T-helper 17 cell (primary cell): ENCODE data around the gene ZNF821. TPM values are rescaled to one million over a fixed set of nuclear protein-coding genes. Genes with fewer than 3 reads are reported as not detected.
"Not testable (repeated sequence)": the region's sequence is repeated elsewhere in the genome, so short reads cannot be mapped to it uniquely, and the experiment has no call there.

Source experiments
- ATAC-seq: fragments of 150-1000 bp; cut with Tn5 transposase; 2 replicates; pipeline ENCODE4 v1.10.0; 2021; ENCODE audit warnings: mild to moderate bottlenecking, moderate library complexity
- DNase-seq, 3 donors: peaks; one replicate each; pipeline versions ENCODE4 v3.0.0 to v3.0.0-alpha.2; 2020 to 2021
- H3K9me3 ChIP-seq: one replicate; pipeline ENCODE4 v1.7.0; 2013; ENCODE audit warnings: low read length, mild to moderate bottlenecking; ENCODE audit not compliant: control insufficient read depth, poor library complexity, severe bottlenecking
- H3K27ac Mint-ChIP-seq: one replicate; pipeline ENCODE4 v1.8.0; 2022; ENCODE audit warnings: mild to moderate bottlenecking, moderate library complexity, mixed read lengths
- H3K27me3 Mint-ChIP-seq: one replicate; pipeline ENCODE4 v1.8.0; 2022; ENCODE audit warnings: mixed read lengths
- H3K36me3 Mint-ChIP-seq: one replicate; pipeline ENCODE4 v1.8.0; 2022; ENCODE audit warnings: low read depth, mixed read lengths
- H3K4me1 Mint-ChIP-seq: one replicate; pipeline ENCODE4 v1.8.0; 2022; ENCODE audit warnings: mild to moderate bottlenecking, mixed read lengths
- H3K4me3 Mint-ChIP-seq: one replicate; pipeline ENCODE4 v1.8.0; 2022; ENCODE audit warnings: mild to moderate bottlenecking, moderate library complexity, mixed read lengths
- total RNA-seq, 4 donors: library from RNA in 2 of 4; stranded (reverse) in 2 of 4; gene quantifications; one replicate each; pipeline ENCODE4 v1.2.3 and lab custom pipeline; 2022 to 2026

Gene ZNF821
- total RNA-seq, 2 donors from 2014 or later: 12.2 to 14.1 TPM

DNA sequence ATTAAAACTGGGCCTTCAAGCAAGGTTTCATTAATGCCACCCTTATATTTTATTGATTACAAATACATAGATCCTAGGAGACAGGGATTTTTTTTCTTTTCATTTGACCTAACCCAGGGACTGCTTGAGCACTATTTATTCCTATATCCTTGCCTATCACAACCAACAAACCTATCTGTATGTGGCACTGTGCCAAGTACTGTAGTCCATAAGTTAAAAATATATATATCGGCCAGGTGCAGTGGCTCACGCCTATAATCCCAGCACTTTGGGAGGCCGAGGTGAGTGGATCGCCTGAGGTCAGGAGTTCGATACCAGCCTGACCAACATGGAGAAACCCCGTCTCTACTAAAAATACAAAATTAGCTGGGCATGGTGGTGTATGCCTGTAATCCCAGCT, 16.8 kb downstream of the ZNF821 start:
- H3K4me1 Mint-ChIP-seq: peaks cover 16% of the 10 kb centered on the region
- not testable (repeated sequence) for DNase-seq, H3K9me3 ChIP-seq, H3K27ac Mint-ChIP-seq, ATAC-seq, H3K36me3 Mint-ChIP-seq, H3K4me3 Mint-ChIP-seq, H3K27me3 Mint-ChIP-seq

DNA sequence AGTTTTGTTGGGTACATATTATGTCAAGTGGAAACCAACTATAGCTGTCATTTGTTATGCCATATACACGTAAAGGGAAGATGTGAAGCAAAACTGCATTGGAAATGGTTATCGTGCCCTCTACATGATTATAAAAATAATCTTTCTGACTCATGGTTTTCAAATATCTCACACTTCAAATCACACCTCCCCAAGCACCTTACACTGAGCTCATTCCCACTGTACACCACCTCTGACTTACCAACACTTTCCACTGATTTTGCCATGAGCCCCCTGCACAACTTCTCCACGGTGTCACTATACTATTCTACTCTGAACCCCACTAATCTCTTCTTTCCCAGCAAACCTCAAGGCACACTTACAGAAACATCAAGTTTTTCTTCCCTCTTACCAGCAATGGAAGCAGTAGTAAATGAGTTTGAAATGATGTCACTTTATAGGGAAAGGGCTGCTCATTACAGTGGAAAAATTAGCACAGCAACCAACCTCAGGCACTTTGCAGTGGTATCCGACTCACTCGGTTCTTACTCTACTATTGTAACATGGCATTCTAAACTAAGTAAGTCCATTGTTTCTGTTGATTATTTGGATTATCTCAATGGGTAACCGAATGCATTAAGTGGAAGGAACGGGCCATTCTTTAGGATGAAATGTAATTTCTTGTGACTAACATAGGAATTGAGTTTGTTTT, 18.7 kb downstream of the ZNF821 start:
- H3K9me3 ChIP-seq: no peaks in the 10 kb centered on the region
- no peak overlapping the region for H3K4me3 Mint-ChIP-seq
- H3K27ac Mint-ChIP-seq: no peak overlapping the region
- H3K4me1 Mint-ChIP-seq: peaks cover 17% of the 10 kb centered on the region
- ATAC-seq (no peak), DNase-seq (no peak)
- no peaks in the 10 kb centered on the region for H3K27me3 Mint-ChIP-seq
- peaks cover 9% of the 10 kb centered on the region for H3K36me3 Mint-ChIP-seq

DNA sequence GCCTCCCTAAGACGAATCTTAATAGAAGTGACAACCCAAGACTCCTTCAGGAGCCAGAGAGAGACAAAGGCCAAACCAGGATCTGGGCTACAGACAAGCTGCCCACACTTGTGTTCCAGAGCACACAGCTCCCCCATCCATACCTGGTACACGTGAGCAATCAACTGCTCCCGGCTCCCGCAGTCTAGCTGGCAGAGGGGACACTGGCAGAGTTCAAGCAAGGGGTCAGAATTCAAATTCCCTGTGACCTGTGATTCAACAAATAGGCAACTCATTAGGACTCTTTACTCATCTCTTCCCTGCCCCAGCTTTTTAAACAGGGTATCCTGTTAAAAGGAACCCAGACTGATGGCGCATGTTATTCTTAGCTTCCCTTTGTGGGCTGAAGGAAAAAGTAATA, 20.0 kb downstream of the ZNF821 start:
- DNase-seq: no peak
- Mint-ChIP-seq H3K4me1 (peaks cover 16% of the 10 kb centered on the region), H3K27ac (no peak overlapping the region), H3K4me3 (no peak overlapping the region), H3K36me3 (peaks cover 9% of the 10 kb centered on the region), H3K27me3 (no peaks in the 10 kb centered on the region)
- H3K9me3 ChIP-seq: no peaks in the 10 kb centered on the region
- ATAC-seq: no peak

DNA sequence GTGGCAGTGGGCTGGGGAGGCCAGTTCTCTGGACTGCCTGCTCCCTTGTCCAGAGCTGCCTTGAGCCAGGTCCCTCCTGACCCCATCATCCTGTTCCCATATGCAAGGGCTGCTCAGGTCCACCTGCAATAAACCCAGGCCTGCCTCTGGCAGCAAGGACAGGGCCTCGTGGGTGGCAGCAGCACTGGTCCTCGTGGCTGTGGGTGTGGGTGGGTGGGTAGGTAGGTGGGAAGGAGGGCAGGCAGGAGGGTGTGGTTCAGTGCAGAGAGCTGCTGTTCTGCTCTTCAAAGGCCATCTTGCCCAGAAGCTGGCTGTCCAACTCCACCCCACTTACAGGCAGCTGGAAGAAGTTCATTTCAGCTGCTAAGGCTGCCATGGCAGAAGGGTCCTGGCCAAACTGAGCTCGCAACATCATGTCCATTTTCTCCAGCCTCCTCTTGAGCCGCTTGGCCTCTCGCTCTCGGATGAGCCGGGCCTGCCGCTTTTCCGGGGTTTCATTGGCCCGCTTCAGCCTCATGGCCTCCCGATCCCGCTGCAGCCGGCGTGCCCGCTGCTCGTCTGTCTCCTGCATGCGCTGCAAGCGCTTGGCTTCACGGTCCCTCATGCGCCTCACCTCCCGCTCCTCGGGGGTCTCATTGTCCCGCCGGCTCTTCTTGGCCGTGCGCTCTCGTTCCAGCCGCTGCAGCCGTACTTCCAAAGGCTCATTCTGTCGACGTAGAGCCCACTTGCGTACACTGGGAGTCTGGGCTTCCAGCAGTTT, 24.0 kb downstream of the ZNF821 start:
- Mint-ChIP-seq H3K4me1 (peaks cover 25% of the 10 kb centered on the region), H3K4me3 (peak overlapping the region; percentile 77), H3K27me3 (no peaks in the 10 kb centered on the region), H3K27ac (no peak overlapping the region), H3K36me3 (peaks cover 2% of the 10 kb centered on the region)
- no peaks in the 10 kb centered on the region for H3K9me3 ChIP-seq
- DNase-seq: no peak
- no peak for ATAC-seq

DNA sequence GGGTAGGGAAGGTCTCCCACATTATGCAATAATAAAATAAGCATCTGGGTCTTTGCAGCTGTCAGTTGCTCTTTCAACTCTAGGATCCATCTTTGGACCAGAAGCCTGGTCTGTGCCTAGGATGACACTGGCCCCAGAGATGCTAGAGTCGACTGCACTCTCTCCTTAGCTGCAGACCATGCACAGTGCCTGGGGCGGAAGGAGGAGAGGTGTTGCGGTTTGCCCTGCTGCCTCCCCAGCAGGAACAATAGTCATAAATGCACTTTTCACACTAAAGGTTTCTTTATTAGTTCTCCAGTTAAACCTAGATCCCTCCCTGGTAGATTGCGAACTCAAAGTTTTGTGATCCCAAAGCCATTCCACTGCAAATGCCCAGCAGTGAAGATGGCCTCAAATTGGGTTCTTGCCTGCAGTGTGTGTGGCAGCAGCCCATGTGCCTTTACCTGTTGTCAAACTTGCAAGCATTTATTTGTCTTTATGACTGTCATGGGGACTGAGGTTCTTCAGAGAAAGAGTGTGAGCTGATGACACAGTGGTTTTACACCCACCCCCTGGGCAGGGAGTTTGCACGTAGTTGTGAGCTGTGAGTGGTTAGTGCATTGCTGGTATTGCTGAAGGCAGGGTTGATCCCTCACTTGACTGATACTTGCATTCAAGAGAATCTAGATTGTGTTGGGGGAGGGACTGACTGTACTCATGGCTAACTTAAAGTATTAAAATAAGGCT, 27.9 kb downstream of the ZNF821 start:
- DNase-seq: no peak
- no peaks in the 10 kb centered on the region for H3K36me3 Mint-ChIP-seq
- peaks cover 43% of the 10 kb centered on the region for H3K4me1 Mint-ChIP-seq
- H3K4me3 Mint-ChIP-seq: peak overlapping the region; percentile 25
- no peaks in the 10 kb centered on the region for H3K27me3 Mint-ChIP-seq
- H3K9me3 ChIP-seq: no peaks in the 10 kb centered on the region
- ATAC-seq: peak; percentile 62
- H3K27ac Mint-ChIP-seq: peak overlapping the region; percentile 49

DNA sequence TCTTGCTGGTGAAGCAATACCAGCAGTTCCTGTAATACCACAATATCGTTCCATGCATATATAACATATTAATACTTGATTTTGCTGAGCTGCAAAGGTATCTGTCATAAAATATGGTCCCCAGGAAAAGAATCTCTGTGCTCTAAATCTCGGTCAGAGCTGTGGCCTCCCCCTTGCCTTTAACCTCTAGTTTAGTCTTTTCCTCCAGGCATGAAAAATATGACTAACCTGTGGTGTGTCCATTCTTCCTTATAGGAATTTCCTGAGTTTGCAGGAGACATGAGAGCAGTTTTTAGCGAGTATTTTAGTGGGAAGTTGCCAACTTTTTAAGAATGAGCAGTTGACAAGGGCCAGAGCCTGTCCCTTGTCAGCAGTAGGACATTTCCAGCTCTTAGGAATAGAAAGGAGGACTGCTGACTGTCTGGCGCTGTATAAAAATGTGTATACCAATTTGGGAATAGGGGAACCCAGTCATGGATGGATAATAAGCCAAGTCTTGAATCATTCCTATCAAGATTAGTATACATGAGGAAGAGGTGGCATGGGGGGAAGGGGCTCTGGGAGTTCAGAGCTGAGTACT, 29.5 kb downstream of the ZNF821 start:
- peak overlapping the region; percentile 73 for H3K27ac Mint-ChIP-seq
- no peaks in the 10 kb centered on the region for H3K27me3 Mint-ChIP-seq
- H3K4me3 Mint-ChIP-seq: no peak overlapping the region
- H3K36me3 Mint-ChIP-seq: peaks cover 1% of the 10 kb centered on the region
- DNase-seq (no peak), ATAC-seq (no peak)
- H3K9me3 ChIP-seq: no peaks in the 10 kb centered on the region
- peaks cover 45% of the 10 kb centered on the region for H3K4me1 Mint-ChIP-seq

DNA sequence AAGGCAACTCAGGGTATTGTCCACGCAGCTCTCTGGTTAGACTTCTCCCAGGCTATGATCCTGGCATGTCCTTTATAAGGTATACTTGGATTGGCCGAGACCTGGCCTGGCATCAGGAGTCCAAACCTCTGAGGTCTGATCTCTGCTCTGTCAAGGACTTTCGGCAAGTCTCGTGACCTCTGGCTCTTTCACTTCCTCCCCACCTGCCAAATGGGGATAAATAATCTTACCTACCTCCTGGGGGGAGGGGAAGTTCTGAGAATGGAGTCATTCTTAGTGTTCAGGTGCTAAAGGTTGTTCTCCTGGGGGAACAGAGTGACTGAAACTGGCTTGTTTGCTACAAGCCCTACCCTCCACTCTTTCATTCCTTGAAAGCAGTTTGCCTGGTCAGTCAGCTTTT, 30.6 kb downstream of the ZNF821 start:
- H3K9me3 ChIP-seq: no peaks in the 10 kb centered on the region
- Mint-ChIP-seq H3K4me3 (no peak overlapping the region), H3K27me3 (no peaks in the 10 kb centered on the region), H3K36me3 (peaks cover 6% of the 10 kb centered on the region), H3K27ac (peak overlapping the region; percentile 73), H3K4me1 (peaks cover 47% of the 10 kb centered on the region)
- DNase-seq: no peak
- peak; percentile 4 for ATAC-seq

DNA sequence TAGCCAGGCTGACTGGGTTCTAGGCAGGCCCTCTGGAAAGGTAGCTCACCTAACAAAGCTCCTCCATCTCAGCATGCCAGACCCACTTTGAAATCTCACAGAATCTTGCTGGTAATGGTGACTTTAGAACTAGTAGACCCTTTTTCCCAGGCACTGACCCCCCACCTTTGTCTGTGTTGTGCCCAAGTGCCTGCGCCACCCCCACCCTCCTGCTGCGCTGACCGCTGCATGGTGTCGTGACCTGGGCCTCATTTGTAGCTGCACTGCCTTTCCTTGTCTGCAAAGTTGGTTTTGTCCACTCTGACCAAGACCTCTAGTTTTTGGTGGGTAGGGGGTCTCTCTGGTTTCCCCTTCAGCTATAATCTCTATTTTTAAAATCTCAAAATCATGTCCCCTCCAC, 31.4 kb downstream of the ZNF821 start:
- ATAC-seq: no peak
- Mint-ChIP-seq H3K4me1 (peaks cover 54% of the 10 kb centered on the region), H3K27me3 (no peaks in the 10 kb centered on the region), H3K4me3 (no peak overlapping the region), H3K36me3 (peaks cover 10% of the 10 kb centered on the region), H3K27ac (peak overlapping the region; percentile 73)
- no peaks in the 10 kb centered on the region for H3K9me3 ChIP-seq
- no peak for DNase-seq

DNA sequence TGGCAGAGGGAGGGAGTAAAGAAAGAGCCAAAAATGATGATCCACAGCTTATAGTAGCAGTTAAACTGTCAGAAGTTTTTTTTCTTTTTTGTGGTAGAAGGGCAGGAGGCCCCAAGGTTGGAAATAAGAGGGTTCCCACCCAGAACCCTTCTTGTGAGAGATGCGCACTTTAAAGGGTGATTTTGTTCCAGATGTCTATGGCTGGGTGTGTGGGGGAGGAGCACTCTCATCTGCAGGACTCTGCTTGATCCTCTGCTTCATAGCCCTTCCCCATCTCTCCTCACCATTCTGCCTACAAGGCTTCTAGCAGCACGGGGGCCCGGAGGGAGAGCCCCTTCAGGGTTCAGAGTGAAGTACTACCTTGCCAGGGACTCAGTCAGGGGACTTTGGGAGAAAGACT, 31.8 kb downstream of the ZNF821 start:
- H3K9me3 ChIP-seq: no peaks in the 10 kb centered on the region
- no peak overlapping the region for H3K4me3 Mint-ChIP-seq
- no peak for DNase-seq
- peaks cover 10% of the 10 kb centered on the region for H3K36me3 Mint-ChIP-seq
- H3K4me1 Mint-ChIP-seq: peaks cover 53% of the 10 kb centered on the region
- peak overlapping the region; percentile 73 for H3K27ac Mint-ChIP-seq
- ATAC-seq: no peak
- H3K27me3 Mint-ChIP-seq: no peaks in the 10 kb centered on the region

DNA sequence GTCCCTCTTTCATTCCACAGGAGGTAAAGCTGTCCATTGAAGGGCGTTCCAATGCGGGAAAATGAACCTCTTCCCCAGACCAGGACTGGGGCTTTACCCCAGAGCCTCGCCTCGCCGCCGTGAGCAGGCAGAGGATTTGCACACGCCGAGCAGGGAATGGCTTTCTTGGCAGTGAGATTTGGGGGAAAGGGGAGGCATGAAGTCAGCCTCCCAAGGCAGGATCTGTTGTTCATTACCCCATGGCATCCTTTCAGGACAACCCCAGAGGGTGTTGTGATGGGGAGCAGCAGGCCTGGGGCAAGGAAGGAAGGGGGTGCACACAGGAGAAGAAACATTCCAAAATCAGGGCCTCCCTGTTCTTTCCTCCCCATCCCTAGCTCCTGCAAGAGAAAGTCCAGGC, 32.2 kb downstream of the ZNF821 start:
- H3K4me1 Mint-ChIP-seq: peaks cover 57% of the 10 kb centered on the region
- H3K27ac Mint-ChIP-seq: peak overlapping the region; percentile 73
- peaks cover 10% of the 10 kb centered on the region for H3K36me3 Mint-ChIP-seq
- ATAC-seq: no peak
- H3K9me3 ChIP-seq: no peaks in the 10 kb centered on the region
- H3K4me3 Mint-ChIP-seq: no peak overlapping the region
- H3K27me3 Mint-ChIP-seq: no peaks in the 10 kb centered on the region
- DNase-seq: no peak

DNA sequence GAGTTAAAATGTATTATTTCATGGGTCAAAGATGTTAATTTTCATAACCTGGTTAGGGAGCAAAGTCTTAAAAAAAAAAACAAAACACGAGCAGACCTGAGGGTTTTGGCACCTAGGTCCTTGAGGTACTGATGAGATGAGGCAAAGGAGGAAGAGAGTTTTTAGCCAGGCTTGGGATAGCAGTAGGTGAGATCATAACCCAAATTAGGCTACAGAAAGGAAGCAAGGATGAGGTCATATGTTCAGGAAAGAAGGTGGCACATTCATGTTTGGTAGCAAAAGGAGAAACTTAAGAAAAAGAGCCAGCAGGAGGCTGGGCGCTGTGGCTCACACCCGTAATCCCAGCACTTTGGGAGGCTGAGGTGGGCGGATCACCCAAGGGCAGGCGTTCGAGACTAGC, 35.4 kb downstream of the ZNF821 start:
- ATAC-seq (no peak), DNase-seq (no peak)
- no peaks in the 10 kb centered on the region for H3K27me3 Mint-ChIP-seq
- H3K9me3 ChIP-seq: no peaks in the 10 kb centered on the region
- H3K4me3 Mint-ChIP-seq: no peak overlapping the region
- peaks cover 43% of the 10 kb centered on the region for H3K4me1 Mint-ChIP-seq
- H3K27ac Mint-ChIP-seq: peak overlapping the region; percentile 49
- H3K36me3 Mint-ChIP-seq: peaks cover 10% of the 10 kb centered on the region

DNA sequence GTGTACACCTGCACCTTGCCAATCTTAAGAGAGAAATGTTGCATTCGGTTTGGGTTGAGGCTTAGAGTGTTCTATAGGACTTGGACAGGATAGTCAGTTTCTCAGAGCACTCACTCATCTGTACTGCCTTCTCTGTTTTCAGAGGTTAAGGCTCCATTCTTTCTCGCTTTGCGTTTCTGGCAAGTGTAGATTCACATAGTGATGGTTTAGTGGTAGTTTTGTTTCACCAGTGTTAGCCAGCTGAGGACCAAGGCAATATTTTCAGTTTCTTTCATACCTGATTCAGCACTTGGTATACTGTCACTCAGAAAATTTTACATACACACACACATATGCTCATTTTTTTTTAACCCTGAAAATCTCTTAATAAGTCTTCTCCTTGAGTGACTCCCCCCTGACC, 36.9 kb downstream of the ZNF821 start:
- Mint-ChIP-seq H3K27ac (peak overlapping the region; percentile 96), H3K36me3 (peaks cover 10% of the 10 kb centered on the region), H3K4me1 (peaks cover 40% of the 10 kb centered on the region), H3K27me3 (no peaks in the 10 kb centered on the region), H3K4me3 (peak overlapping the region; percentile 93)
- DNase-seq: no peak
- ATAC-seq: no peak
- no peaks in the 10 kb centered on the region for H3K9me3 ChIP-seq

DNA sequence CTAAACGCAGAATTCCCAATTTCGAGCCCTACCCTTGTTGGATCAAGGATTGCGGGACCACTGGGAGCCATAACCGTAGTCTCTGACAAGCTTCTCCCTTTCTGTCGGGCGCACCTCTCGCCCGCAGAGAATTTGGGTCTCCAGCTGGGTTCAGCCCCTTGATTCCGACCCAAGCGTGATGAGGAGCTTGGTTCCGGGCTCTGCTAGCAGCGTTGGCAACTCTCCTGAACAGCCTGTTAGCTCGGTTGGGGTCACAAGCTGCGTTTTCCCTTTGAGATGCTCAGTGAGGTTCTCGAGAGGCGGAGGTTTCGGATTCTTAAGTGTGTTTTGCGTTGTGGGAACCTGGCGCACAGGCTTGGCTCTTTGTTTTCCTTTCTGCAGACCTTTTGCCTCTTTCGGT, 37.6 kb downstream of the ZNF821 start:
- Mint-ChIP-seq H3K4me1 (peaks cover 39% of the 10 kb centered on the region), H3K27me3 (no peaks in the 10 kb centered on the region), H3K36me3 (peaks cover 10% of the 10 kb centered on the region), H3K27ac (peak overlapping the region; percentile 96), H3K4me3 (peak overlapping the region; percentile 93)
- DNase-seq: no peak
- no peak for ATAC-seq
- no peaks in the 10 kb centered on the region for H3K9me3 ChIP-seq
